IPS-11a (cell line): ENCODE measurements around the gene TMEFF1.
"Not testable (repeated sequence)": the region's sequence is repeated elsewhere in the genome, so short reads cannot be mapped to it uniquely, and the experiment has no call there.

Experiments
- H3K4me3 ChIP-seq: one replicate; pipeline ENCODE4 v1.5.1; 2013; ENCODE audit warnings: low read depth, low read length, control low read depth

TMEFF1 gene

GRCh38 chr9:100472788-100473275 is at the start of gene TMEFF1:
Gene TMEFF1, plus strand, starts transcription at chr9:100473149. Its CDS starts 396 bp downstream, at chr9:100473545.
- H3K4me3 ChIP-seq = peak within 1 kb of the TSS; percentile 77

- H3K4me3 ChIP-seq = no peak overlapping the region
Observed at GRCh38 chr9:100425758-100426157, 47.2 kb upstream of the TMEFF1 start.

DNA sequence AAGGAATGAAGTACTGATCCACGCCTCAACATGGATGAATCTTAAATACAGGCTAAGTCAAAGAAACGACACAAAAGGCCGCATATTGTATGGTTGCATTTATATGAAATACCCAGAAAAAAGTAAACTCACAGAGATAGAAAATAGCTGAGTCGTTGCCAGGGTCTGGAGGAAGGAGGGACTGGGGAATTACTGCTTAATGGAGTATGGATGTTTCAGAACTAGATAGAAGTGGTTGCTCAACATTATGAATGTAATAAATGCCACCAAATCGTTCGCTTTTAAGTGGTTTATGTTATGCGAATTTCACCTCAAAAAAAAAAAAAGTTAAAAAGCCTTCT is 46.8 kb upstream of the TMEFF1 start:
- H3K4me3 ChIP-seq = peak overlapping the region; percentile 59

DNA sequence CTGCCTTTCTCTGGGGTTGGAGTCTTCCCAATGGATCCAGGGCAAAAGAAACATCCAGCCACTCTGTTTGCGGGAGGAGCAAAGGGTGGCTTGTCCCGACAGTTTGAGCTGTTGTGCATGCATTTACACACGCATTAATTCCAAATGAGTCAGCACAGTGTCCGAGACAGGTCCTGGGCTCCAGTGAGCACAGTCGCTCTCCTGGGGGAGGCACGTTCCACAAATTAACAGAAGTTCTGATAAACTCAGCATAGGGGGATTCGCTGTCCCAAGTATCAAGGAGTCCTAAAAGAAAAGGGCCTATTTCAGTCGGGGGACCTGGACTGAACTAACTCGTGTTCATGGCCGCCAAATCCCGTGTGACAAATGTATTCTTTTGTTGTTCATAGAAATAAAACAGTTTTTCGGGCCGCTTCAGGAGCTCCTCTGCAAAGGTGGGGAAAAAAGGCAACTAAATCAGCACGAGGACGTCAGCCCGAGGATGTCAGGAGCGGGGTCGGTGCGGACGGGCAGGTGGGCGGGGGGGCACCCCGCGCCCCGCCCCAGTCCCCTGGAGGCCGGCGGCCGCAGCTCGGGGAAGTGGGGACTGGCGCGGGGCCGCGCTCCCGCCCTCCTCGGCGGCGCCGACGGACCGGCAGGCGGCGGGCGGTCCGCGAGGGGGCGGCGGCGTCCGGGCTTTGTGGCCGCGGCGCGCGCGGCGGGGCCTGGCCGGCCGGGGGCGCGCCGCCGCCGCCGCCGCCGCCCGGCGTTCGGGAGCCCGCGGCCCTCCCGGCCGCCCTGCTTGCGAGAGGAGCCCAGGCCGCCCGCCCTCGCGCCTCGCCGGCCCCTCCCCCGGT is 46.2 kb upstream of the TMEFF1 start, which contains the start of gene MSANTD3:
TSS of gene MSANTD3 (plus strand) at position 614 of the 836 bp plus-strand sequence. CDS start 14,796 bp downstream, outside the sequence.
- peak within 1 kb of the TSS; percentile 59 for H3K4me3 ChIP-seq

DNA sequence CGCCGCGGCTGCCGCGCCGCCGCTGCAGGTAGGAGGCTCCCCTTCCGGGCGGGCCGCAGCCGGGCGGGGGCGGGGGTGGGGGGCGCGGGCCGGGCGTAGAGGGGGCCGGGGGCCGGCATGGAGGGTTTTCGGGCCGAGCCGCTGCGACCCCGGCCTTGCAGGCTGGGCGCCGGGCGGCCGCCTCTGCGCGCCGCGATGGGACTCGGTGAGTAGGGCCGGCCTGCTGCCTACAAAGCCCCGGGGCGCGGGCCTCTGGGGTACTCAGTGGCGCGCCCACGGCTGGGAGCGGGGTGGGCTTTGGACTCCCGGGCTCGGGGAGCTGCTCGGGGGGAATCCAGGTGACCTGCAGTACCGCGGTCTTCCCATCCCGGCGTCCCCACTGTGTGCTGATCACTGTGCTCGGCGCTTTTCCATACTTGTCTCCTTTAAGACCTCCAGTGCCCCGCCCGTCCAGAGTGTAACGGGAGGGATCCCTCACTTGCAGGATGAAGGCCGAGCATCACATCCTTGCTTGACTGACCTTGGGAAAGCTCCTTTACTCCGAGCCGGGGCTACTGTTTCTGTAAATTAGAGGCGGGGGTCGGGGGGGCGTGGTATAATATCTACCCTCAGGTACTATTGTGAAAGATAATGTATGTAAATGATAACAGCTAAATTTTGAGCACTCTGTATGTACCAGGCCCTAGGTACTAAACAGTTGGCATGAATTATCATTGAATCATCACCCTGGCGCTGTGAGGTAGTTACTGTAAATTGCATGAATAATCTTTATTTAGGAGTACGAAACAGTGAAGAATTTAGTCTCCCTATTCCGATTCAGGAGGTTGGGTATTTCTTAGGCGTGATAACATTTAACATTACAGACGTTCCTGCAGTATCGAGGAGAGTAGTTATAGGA is 45.3 kb upstream of the TMEFF1 start:
- H3K4me3 ChIP-seq = peak overlapping the region; percentile 58

DNA sequence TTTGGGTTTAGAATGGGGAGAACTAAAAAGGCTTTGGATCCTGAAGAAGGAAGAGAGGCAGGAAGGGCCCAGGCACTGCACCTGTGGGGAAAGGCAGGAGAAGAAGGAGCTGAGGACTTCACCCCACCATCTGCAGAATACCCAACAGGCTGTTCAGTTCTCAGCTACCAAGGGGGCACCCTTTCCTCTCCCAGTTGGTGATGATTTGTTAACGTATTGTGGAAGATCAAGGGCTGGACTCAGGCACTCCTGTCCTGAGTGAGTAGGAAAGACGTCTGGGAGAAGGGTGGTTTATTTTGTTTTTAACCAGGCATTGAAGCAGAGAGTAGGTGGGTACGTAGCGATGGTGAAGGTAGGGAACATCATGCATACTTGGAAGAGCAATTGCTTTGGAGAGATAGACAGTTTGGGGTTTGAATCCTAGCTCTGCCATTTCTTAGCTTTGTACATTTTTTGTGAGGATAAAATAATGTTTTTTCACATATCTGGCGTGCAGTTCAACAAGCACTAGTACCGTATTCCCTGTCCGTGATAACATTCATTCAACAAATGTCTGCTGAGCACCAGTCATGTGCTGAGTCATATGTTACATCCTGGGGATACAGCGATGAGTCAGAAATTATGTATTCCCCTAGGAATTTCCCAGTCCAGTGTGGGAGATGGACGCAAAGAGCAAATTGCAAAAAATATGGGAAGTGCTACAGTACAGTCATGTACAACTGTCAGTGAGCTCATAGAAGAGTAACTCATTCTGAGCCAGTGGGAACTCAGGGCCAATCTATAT is 43.9 kb upstream of the TMEFF1 start:
- no peak overlapping the region for H3K4me3 ChIP-seq

GRCh38 chr9:100430286-100430940 is 42.5 kb upstream of the TMEFF1 start:
- no peak overlapping the region for H3K4me3 ChIP-seq

- H3K4me3 ChIP-seq = no peak overlapping the region
Observed at GRCh38 chr9:100431886-100432285, 41.1 kb upstream of the TMEFF1 start.

DNA sequence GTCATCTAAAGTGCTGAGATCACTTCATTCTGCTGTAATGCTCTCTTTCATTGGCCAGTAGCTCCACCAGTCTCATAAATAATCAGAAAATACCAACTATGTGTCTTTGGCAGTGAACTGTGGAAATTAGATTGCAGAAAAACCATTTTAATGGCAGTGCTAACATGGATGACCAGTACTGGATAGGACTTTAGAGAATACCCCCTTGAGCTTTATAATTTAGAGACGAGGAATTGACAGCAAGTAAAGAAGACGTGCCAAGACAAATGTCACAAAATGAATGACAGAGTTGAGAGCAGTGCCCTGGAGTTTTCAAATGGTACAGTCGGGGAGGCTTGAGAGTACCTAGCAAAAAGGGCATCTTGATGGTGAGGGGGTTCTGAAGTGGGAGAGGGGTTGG is 40.2 kb upstream of the TMEFF1 start:
- H3K4me3 ChIP-seq = no peak overlapping the region

GRCh38 chr9:100436571-100436970 is 36.4 kb upstream of the TMEFF1 start:
- no peak overlapping the region for H3K4me3 ChIP-seq

DNA sequence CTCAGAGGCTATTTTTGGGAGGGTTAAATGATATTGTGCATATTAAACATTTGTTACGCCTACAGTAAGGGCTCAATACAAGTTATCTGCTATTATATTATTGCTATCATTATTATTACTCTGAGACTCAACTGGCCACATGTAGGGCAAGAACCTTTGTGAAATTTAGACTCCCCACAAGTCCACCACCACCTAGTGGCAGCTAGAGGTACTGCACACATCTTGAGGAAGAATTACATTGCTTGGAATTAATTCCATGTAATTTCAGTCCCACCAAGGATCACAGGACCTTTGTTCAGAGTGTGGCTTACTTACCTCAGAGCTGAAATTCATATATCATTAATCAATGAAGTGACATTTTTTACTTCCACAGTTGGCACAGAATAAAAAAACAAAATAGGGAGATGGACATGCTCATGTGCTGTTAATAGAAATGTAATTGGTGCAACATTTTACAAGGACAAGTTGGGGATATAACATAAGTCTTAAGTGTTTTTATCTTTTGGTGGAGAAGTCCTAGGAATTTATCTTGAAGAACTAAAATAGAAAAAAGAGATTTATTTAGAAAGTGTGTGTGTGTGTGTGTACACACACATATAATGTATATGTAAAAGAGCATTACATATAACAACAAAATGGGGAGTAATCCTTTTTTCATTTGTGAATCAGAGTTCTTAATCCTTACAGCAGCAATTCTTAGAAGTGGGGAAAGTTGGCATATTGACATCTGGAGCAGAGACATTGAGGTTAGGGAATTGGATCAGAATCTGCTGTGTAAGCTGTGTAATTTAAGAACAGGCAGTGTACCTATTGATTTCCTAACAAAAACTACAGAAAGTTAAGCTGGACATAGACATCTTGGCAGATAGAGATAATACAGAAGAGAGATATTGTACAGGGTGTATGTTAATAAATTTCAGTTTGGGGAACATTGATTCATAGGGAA is 34.8 kb upstream of the TMEFF1 start:
- H3K4me3 ChIP-seq = no peak overlapping the region

- no peak overlapping the region for H3K4me3 ChIP-seq
Observed at GRCh38 chr9:100440071-100440470, 32.9 kb upstream of the TMEFF1 start.

DNA sequence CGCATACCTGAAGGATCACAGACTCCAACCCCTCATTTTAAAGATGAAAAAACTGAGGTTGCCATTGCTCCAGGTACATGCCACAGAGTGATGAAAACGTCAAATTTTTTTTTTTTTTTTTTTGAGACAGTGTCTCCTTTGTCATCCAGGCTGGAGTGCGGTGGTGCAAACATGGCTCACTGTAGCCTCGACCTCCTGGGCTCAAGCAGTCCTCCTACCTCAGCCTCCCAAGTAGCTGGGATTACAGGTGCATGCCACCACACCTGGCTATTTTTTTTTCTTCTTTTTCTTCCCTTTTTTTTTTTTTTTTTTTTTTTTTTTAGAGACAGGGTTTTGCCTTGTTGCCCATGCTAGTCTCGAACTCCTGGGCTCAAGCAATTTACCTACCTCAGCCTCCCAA is 32.5 kb upstream of the TMEFF1 start:
- not testable (repeated sequence) for H3K4me3 ChIP-seq

DNA sequence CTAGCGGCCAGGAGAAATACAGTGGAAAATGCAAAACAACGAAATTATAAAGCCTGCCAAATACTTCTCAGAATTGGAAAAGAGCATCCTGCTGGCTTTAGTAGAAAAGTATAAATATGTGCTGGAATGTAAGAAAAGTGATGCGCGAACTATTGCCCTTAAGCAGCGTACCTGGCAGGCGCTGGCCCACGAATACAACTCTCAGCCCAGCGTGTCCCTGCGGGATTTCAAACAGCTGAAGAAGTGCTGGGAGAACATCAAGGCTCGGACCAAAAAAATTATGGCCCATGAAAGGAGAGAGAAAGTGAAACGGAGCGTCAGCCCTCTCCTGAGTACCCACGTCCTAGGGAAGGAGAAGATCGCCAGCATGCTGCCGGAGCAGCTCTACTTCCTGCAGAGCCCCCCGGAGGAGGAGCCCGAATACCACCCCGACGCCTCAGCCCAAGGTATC is 31.0 kb upstream of the TMEFF1 start:
- H3K4me3 ChIP-seq = no peak overlapping the region

GRCh38 chr9:100443781-100444768 is 28.9 kb upstream of the TMEFF1 start:
- no peak overlapping the region for H3K4me3 ChIP-seq

- no peak overlapping the region for H3K4me3 ChIP-seq
Observed at GRCh38 chr9:100445161-100445902, 27.6 kb upstream of the TMEFF1 start.

- no peak overlapping the region for H3K4me3 ChIP-seq
Observed at GRCh38 chr9:100445903-100446549, 26.9 kb upstream of the TMEFF1 start.
